K562 (cell line): ENCODE results near the gene MYLK3. TPM values are rescaled to one million over a fixed set of nuclear protein-coding genes. Genes with fewer than 3 reads are reported as not detected.

Source experiments
- BMI1 ChIP-seq: fragments of 150-350 bp; IDR thresholded peaks from 2 replicates; pipeline ENCODE4 v1.6.1; 2014; ENCODE audit warnings: low read length
- CTBP1 ChIP-seq: fragments of 450-650 bp; IDR thresholded peaks from 2 replicates; pipeline ENCODE4 v1.6.1; 2016; ENCODE audit warnings: borderline replicate concordance
- GABPB1 ChIP-seq: sonication (generic); formaldehyde crosslinking; IDR thresholded peaks from 2 replicates; pipeline ENCODE4 v1.8.0; 2022; ENCODE audit warnings: mild to moderate bottlenecking, missing genetic modification reagents
- L3MBTL2 ChIP-seq: fragments of 450-650 bp; IDR thresholded peaks from 2 replicates; pipeline ENCODE4 v1.6.1; 2016; ENCODE audit warnings: mild to moderate bottlenecking, moderate library complexity
- NFRKB ChIP-seq: fragments of 450-650 bp; IDR thresholded peaks from 2 replicates; pipeline ENCODE4 v1.6.1; 2016; ENCODE audit warnings: low read depth
- POLR2H ChIP-seq: IDR thresholded peaks from 2 replicates; pipeline ENCODE4 v1.6.1; 2016; ENCODE audit warnings: missing genetic modification characterization, low read depth, mild to moderate bottlenecking, control low read depth, missing compliant biosample characterization, moderate library complexity
- RAD51 ChIP-seq: fragments of 450-650 bp; IDR thresholded peaks from 2 replicates; pipeline ENCODE4 v1.7.1; 2016; ENCODE audit warnings: low read depth, mild to moderate bottlenecking, borderline replicate concordance
- ZFX ChIP-seq: sonication (generic); formaldehyde crosslinking; IDR thresholded peaks from 2 replicates; pipeline ENCODE4 v1.8.0; 2022; ENCODE audit warnings: mild to moderate bottlenecking, missing genetic modification reagents, moderate library complexity
- ZKSCAN8 ChIP-seq: fragments of 200-800 bp; sonication (Bioruptor generic); IDR thresholded peaks from 2 replicates; pipeline ENCODE4 v1.6.1; 2016; ENCODE audit warnings: missing genetic modification characterization, missing compliant biosample characterization
- ZNF384 ChIP-seq: IDR thresholded peaks from 2 replicates; pipeline ENCODE4 v1.6.1; 2012; ENCODE audit warnings: low read depth, low read length, improper control_type of control experiment
- ZNF41 ChIP-seq: fragments of 250-450 bp; sonication (Bioruptor Pico); conservative IDR thresholded peaks from 2 replicates; pipeline ENCODE4 v1.4.0; 2020; ENCODE audit warnings: mild to moderate bottlenecking
- ZNF830 ChIP-seq: fragments of 250-450 bp; sonication (Bioruptor Pico); IDR thresholded peaks from 2 replicates; pipeline ENCODE4 v1.5.0; 2021; ENCODE audit warnings: mild to moderate bottlenecking
- polyA plus RNA-seq, 8 experiments: library from polyadenylated mRNA; depleted of rRNA in 4 of 8; stranded (reverse) in 5 of 8; unstranded in 3 of 8; fragments of >200 nt; fragmentation: Nextera tagmentation in 2 of 8; fragmentation: Illumina TruSeq in 1 of 8; extraction: Ambion mirVana in 2 of 8; extraction: Trizol in 1 of 8; gene quantifications; 2 replicates each; pipeline versions ENCODE4 v1.2.1 to v1.2.3, GENCODE V29; 2011 to 2014; ENCODE audit warnings: inconsistent platforms in 1 of 8, missing spikeins in 1 of 8
- total RNA-seq, 7 experiments: library from RNA; depleted of rRNA in 6 of 7; stranded (reverse); fragments of >200 nt in 6 of 7; fragmentation: Illumina TruSeq in 2 of 7; extraction: Trizol in 2 of 7; gene quantifications; 2 replicates each; pipeline versions ENCODE4 v1.2.1 to v1.2.3, GENCODE V29; 2011 to 2021; ENCODE audit warnings: low replicate concordance in 1 of 7
- TF ChIP-seq, protein P1 (sequence below): fragments of 450-650 bp; IDR thresholded peaks from 2 replicates; pipeline ENCODE4 v1.6.1; 2018; ENCODE audit not compliant: partially characterized antibody
- TF ChIP-seq, protein P2 (sequence below): sonication (generic); IDR thresholded peaks from 2 replicates; pipeline ENCODE4 v1.6.1; 2016
- TF ChIP-seq, protein P3 (sequence below): sonication (generic); formaldehyde crosslinking; IDR thresholded peaks from 2 replicates; pipeline ENCODE4 v1.8.0; 2022; ENCODE audit warnings: mild to moderate bottlenecking, missing genetic modification reagents
- TF ChIP-seq, protein P4 (sequence below): sonication (generic); formaldehyde crosslinking; IDR thresholded peaks from 2 replicates; pipeline ENCODE4 v1.9.0; 2022; ENCODE audit warnings: mild to moderate bottlenecking, missing genetic modification reagents
- TF ChIP-seq, protein P5 (sequence below): sonication (generic); formaldehyde crosslinking; IDR thresholded peaks from 2 replicates; pipeline ENCODE4 v1.8.1; 2023; ENCODE audit warnings: mild to moderate bottlenecking, missing genetic modification reagents

MYLK3 gene
- total and polyA plus RNA-seq, 9 of the 15 experiments (the other 6 are each of a cell fraction or from before 2014, with no cell fraction given) = 0.69 to 10.7 (median 4.7) TPM

DNA sequence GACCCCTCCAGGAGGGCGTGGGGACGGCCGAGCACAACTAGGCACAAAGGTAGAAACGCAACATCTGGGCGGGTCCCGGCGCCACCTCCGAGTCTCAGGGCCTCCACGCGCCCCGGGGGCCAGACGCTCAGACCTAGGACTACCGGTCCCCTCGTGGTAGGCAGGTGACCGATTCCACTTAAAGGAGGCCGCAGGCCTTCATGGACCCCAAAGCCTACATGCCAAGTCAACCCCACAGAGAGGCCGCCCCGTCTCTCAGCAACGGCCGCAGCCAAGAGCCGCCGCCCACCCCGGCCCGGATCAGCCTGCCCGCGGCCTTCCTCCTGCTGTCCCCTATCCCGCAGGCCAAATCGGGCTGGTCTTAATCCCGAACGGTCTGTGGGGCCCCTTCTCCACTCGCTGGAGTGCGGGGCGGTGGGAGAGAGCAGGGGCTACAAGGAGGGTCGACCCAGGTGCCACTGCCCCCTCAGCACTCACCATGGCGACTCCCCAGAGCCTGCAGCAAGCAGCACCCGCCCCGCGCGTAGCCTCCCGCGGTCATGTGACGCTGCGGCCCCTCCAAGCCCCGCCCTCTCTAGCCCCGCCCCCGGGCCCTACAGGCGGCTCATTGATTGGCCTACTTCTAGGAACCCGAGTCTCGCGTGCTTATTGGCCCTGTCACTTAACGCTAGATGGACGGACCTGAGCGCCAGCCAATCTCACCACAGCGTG is 59.3 kb downstream of the MYLK3 start, which contains the start of gene VPS35 (continued):
- TF ChIP-seq, protein P1, sequence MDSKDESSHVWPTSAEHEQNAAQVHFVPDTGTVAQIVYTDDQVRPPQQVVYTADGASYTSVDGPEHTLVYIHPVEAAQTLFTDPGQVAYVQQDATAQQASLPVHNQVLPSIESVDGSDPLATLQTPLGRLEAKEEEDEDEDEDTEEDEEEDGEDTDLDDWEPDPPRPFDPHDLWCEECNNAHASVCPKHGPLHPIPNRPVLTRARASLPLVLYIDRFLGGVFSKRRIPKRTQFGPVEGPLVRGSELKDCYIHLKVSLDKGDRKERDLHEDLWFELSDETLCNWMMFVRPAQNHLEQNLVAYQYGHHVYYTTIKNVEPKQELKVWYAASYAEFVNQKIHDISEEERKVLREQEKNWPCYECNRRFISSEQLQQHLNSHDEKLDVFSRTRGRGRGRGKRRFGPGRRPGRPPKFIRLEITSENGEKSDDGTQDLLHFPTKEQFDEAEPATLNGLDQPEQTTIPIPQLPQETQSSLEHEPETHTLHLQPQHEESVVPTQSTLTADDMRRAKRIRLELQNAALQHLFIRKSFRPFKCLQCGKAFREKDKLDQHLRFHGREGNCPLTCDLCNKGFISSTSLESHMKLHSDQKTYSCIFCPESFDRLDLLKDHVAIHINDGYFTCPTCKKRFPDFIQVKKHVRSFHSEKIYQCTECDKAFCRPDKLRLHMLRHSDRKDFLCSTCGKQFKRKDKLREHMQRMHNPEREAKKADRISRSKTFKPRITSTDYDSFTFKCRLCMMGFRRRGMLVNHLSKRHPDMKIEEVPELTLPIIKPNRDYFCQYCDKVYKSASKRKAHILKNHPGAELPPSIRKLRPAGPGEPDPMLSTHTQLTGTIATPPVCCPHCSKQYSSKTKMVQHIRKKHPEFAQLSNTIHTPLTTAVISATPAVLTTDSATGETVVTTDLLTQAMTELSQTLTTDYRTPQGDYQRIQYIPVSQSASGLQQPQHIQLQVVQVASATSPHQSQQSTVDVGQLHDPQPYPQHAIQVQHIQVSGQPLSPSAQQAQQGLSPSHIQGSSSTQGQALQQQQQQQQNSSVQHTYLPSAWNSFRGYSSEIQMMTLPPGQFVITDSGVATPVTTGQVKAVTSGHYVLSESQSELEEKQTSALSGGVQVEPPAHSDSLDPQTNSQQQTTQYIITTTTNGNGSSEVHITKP = peak; percentile 52
- TF ChIP-seq ZNF41 (CRISPR knock-in tag) (0 out of 2 replicates have a peak, but pooled peaks have one; percentile 14), NFRKB (peak; percentile 52; the same call in 1 of the 2 replicates), BMI1 (no peak), GABPB1 (CRISPR knock-in tag) (0 out of 2 replicates have a peak, but pooled peaks have one; percentile 11), POLR2H (tag) (no peak), ZFX (CRISPR knock-in tag) (peak; percentile 78), ZNF830 (0 out of 2 replicates have a peak, but pooled peaks have one; percentile 36), CTBP1 (0 out of 2 replicates have a peak, but pooled peaks have one; percentile 83), ZKSCAN8 (no peak), RAD51 (peak; percentile 95), L3MBTL2 (peak; percentile 37; the same call in 1 of the 2 replicates), ZNF384 (no peak)
- TF ChIP-seq, protein P2, sequence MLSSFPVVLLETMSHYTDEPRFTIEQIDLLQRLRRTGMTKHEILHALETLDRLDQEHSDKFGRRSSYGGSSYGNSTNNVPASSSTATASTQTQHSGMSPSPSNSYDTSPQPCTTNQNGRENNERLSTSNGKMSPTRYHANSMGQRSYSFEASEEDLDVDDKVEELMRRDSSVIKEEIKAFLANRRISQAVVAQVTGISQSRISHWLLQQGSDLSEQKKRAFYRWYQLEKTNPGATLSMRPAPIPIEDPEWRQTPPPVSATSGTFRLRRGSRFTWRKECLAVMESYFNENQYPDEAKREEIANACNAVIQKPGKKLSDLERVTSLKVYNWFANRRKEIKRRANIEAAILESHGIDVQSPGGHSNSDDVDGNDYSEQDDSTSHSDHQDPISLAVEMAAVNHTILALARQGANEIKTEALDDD = no peak
- TF ChIP-seq, protein P3, sequence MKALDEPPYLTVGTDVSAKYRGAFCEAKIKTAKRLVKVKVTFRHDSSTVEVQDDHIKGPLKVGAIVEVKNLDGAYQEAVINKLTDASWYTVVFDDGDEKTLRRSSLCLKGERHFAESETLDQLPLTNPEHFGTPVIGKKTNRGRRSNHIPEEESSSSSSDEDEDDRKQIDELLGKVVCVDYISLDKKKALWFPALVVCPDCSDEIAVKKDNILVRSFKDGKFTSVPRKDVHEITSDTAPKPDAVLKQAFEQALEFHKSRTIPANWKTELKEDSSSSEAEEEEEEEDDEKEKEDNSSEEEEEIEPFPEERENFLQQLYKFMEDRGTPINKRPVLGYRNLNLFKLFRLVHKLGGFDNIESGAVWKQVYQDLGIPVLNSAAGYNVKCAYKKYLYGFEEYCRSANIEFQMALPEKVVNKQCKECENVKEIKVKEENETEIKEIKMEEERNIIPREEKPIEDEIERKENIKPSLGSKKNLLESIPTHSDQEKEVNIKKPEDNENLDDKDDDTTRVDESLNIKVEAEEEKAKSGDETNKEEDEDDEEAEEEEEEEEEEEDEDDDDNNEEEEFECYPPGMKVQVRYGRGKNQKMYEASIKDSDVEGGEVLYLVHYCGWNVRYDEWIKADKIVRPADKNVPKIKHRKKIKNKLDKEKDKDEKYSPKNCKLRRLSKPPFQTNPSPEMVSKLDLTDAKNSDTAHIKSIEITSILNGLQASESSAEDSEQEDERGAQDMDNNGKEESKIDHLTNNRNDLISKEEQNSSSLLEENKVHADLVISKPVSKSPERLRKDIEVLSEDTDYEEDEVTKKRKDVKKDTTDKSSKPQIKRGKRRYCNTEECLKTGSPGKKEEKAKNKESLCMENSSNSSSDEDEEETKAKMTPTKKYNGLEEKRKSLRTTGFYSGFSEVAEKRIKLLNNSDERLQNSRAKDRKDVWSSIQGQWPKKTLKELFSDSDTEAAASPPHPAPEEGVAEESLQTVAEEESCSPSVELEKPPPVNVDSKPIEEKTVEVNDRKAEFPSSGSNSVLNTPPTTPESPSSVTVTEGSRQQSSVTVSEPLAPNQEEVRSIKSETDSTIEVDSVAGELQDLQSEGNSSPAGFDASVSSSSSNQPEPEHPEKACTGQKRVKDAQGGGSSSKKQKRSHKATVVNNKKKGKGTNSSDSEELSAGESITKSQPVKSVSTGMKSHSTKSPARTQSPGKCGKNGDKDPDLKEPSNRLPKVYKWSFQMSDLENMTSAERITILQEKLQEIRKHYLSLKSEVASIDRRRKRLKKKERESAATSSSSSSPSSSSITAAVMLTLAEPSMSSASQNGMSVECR (CRISPR knock-in tag) = peak; percentile 91
- TF ChIP-seq, protein P4, sequence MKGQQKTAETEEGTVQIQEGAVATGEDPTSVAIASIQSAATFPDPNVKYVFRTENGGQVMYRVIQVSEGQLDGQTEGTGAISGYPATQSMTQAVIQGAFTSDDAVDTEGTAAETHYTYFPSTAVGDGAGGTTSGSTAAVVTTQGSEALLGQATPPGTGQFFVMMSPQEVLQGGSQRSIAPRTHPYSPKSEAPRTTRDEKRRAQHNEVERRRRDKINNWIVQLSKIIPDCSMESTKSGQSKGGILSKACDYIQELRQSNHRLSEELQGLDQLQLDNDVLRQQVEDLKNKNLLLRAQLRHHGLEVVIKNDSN = peak; percentile 95
- TF ChIP-seq, protein P5, sequence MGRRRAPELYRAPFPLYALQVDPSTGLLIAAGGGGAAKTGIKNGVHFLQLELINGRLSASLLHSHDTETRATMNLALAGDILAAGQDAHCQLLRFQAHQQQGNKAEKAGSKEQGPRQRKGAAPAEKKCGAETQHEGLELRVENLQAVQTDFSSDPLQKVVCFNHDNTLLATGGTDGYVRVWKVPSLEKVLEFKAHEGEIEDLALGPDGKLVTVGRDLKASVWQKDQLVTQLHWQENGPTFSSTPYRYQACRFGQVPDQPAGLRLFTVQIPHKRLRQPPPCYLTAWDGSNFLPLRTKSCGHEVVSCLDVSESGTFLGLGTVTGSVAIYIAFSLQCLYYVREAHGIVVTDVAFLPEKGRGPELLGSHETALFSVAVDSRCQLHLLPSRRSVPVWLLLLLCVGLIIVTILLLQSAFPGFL = 0 out of 2 replicates have a peak, but pooled peaks have one; percentile 77
